ENCODE results near the gene NTPCR.

Gene NTPCR

DNA sequence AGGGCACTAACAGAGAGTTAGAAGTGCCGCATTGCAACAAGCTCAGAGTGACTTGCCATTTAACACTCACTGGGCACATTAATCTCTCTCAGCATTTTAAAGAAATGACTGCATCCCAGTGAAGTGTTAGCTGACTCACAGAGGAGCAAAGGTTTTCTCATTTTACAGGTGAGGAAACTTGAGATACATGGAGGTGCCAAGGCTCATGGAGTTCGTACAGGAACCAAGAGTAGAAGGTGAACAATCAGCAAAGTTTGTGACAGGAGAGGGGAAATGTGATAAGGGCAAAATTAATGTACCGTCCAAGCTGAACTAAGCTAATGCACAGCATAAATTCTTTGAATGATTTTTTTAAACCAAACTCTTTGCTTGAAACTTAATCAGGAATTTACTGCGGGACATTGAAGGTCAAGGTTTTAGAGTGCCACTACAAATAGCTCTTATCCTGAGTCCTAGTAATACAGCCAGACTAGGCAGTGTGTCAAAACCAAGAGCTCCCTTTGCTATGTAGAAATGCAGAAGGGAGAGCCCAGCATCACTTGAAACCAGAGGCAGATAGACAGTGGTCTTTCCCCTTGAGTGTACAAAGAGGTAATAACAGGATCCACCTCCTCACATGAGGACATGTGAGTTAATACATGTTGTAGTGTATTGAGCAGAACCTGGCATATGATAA lies 22.4 kb upstream of the NTPCR start:
- DNase-seq = no peak

DNA sequence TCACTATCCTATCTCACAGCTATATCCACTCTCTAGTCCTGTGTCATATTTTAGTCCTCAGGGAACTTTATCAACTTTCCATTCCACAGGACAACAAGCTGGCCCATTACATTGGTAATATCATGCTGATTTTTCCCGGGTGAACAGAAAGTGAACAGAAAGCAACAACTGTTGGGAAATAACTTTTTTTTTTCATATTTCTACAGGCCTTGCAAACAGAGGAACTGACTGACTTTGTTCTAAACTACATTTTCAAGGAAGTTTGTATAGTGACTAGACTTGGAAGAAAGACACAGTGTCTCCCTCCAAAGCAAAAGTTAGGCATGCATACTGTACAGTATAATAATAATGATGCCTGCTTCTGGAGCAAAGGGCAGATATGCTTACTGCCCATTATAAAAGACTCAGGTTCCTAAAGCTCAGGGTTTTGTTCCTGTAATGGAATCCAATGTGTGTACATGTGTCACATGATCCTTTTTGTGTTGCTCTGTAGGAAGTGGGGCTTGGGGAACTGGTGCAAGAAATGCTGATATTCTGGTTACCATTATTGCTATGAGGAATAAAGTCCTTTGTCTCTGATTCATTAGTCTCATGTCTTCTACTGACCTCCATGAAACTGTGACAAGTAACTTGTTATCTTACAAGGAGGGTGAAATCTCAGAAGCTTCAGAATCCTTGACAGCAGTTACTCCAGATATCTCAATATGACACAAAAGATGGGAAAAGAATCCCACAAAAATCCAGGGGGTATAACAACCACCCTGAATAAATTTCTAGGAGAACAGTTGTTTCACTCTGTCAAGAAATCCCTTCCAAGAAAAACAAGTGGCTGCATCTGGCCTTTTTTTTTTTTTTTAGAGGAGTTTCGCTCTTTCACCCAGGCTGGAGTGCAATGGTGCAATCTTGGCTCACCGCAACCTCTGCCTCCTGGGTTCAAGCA lies 17.7 kb upstream of the NTPCR start:
- no peak for DNase-seq

DNA sequence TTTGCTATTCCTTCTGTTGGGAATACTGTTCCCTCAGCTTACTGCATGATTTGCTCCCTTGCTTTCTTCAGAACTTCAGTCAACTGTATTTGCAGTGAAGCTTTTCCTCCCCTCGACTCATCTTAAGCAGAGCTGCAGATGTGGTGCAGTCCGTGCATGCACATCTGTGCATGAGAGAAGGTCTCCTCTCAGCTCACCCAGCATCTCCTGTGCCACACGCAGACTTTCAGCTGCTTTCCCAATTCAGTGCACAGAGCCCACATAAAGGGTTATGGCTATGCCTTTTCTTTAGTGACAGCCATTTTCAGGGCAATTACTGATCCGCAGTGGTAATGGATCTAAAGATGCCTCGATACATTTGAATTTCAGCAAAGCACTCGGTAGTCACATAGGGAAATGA lies 13.5 kb upstream of the NTPCR start:
- DNase-seq = no peak

DNA sequence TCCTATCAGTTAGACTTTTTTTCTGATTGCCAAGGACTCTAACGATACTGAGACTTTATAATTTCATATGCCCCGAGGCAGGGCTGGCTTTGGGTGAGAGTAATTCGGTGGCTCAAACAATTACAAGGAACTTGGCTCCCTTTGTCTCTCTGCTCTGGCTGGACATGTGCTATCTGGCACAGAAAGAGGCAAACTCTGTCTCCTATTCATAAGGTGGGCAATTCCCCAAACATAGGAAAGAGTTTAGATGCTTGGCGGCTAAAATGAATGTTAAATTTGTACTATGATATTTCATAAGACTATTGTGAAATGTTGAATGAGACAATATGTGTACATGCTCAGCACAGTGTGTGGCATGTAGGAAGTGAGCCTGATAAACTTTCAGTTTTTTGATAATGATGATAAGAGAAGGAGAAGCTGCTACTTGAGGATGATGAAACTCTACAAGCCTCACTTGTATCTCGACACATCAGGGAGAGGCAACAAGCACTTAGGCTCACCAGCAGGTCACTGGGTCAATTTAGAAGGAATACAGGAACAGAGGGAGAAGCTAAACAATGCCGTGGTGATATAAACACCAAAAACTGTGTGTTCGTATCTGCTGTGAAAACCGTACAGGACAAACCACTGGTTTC lies 12.6 kb upstream of the NTPCR start:
- DNase-seq = no peak

DNA sequence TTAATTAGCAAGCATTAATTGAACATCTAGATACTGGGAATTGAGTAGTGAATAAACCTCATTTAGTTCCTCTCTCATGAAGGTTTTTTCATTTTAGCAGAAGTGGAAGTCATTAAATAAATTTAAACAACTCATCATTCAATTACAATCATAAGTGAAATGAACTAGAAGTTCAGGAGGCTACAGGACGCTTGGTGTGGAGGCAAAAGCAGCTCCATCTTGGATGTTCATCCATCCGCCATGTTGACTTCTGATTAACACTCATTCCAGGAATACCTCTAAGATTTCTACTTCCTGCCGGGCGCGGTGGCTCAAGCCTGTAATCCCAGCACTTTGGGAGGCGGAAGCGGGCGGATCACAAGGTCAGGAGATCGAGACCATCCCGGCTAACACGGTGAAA lies 11.5 kb upstream of the NTPCR start:
- DNase-seq = no peak

DNA sequence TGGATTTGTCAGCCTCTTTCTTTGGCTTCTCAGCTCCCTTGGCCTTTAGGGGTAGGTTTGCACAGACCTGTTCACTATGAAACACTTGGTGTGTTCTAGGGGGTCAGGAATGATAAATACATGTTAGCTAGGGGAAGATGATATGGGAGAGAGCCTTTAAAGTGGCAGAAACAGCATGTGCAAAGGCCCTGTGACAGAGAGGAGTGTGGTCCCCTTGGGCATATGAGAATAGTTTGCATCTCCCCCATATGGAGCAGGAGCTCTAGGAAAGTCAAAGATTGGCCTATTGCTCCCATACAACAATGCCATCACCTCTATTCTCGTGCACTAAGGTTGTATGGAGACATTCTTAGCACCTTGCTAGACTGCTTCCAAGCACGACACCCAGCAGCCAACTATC lies 10.7 kb upstream of the NTPCR start:
- no peak for DNase-seq

DNA sequence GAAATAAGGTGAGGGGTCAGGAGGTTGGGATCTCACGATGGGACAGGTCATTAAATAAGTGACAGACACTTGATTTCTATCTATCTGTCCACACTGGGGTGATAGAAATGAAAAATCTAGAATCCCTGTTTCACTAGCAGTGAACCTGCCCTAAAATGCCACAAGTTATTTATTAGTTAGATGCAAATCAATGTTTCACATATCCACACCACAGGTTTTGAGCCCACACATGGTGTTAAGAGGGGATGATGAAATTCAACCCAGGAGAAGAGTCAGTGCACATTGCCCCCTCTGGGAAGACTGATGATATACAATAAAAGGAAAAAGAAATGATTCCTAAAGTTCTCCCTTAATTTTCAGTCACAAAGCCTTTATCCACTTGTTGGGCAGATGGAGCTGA lies 10.1 kb upstream of the NTPCR start:
- no peak for DNase-seq

DNA sequence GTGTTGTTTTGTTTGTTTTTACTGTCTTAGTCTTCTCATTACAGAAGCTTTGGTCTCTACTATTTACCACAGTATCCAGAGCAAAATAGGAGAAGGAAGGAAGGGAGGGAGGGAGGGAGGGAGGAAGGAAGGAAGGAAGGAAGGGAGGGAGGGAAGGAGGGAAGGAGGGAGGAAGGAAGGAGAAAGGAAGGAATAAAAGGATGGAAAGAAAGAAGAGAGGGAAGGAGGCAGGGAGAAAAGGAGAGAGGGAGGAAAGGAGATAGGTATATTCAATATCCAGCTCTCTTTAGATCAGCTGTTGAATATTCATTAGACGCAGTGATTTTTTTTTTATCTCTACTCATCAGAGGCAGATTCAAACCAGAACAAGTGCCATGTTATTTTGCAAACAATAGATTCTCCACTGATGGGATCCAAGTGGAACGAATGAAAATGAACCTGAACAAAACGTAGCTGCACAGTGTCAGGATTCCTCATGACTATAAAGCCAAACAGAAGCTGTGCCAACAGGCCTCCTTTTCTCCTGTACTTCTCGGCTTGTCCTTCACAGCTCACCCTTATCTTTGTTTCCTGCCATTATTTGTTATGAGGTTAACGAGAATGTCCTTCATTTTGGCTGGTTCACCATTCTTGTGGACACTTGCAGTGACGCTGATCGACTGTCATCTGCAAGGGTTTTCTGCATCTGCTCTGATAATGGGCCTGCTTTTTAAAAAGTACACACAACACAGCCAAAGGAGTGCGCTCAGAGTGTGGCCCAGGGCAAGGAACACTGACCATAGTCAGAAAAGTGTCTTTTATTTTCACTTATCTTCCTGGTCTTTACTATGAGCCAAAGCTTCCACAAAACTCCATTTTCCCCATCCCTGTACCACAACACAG lies 7.8 kb upstream of the NTPCR start:
- DNase-seq = no peak

DNA sequence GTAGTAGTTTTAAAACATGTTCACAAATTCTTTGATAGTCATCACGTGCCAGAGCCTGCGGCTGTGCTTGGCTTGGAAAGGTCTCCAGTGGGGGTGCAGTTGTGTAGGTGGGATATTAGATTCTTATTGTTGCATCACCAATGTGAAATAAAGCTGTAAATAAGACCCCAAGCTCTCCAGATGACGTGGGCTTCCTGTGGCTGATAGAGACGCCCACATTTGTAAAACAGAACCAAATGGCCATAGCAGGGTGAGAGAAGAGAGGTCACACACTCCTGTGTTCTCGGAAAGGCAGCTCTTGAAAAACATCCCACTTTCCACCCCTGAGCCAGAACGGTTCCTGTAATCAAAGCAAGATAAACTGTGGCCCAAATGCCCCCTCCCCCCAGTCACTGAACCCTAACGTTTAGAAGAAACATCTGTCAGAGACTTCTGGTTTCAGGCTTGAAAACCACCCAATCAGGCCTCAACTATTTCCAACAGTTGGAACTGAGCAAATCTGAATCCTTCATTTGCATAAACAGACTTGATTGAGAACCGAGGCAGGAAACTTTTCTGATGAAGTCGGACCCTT lies 6.6 kb upstream of the NTPCR start:
- no peak for DNase-seq

DNA sequence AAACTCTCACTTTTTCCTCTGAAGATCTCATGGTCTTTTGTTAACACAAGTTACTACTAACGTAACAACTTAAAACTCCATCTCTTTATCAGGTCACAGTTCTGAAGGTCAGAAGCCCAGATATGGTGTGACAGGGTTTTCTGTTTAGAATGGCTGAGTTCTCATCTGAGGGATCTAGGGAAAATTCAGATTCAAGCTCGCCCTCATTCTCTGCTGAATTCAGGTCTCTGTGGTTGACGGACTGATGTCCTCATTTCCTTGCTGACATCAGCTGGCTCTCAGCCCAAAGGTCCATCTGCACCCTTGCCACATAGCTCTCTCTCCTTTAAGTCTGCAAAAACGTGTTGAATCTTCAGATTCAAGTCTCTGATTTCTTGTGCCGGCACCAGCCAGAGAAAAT lies 6.1 kb upstream of the NTPCR start:
- no peak for DNase-seq

DNA sequence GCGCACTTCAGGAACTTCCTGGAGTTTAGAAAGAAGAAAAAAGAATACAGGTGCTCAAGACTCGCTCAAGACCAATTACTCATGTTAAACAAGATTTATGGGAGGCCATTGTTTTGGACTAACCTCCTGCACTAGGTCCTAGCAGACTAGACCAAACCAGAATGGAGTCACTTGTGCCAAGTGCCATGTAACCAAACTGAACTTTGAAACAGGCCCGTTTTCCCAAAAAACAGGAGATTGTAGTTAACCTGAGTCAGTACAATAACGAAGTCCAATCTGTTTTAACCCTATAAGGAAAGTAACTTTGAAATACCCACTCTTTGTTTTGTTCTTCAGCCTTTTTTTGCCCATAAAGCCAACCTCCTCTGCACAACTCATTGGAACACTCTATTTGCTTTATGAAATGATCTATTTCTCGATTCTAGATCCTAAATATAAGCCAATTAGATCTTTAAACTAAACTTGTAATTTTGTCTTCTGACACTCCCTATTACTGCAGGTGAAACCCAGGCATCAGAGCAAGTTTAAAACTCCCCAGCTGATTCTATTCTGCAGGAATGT lies 695 bp upstream of the NTPCR start:
- no peak for DNase-seq

DNA sequence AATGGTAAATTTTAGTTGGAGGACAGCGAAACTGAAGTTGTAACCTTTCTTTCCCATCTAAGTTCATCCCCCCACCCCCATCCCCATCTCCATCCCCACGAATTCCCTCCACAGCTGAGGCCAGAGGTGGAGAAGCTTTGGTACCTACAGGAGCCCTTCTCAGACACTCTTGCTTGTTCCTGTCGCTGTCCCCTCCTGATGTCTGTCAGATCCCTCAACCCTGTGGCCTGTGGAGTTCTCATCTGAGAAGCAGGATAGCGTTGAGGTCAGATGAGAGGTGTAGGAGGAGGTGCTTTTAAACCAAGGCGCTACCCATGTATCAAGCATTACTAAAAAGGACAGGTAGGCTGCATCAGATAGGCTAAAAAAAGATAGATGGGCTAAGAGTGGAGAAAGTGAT lies 769 bp downstream of the NTPCR start:
- DNase-seq = no peak

DNA sequence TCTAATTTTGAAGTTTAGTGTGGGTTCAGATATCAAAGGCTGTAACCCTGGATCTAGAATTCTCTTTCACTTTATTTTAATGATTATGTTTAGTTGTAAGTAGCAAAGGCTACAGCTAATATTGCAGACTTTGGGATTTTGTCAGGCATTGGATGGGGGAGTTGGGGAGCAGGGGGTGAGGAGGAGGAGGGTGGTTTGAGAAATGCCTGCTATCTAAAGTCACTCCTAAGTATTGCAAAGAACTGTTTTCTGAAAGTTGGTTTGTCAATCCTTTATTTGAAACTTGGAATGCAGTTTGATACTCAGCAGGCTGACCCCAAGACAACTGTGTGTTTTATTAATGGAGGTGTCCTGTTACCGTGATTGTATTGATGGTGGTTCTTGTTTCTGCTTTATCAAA lies 1.2 kb downstream of the NTPCR start:
- DNase-seq = no peak

DNA sequence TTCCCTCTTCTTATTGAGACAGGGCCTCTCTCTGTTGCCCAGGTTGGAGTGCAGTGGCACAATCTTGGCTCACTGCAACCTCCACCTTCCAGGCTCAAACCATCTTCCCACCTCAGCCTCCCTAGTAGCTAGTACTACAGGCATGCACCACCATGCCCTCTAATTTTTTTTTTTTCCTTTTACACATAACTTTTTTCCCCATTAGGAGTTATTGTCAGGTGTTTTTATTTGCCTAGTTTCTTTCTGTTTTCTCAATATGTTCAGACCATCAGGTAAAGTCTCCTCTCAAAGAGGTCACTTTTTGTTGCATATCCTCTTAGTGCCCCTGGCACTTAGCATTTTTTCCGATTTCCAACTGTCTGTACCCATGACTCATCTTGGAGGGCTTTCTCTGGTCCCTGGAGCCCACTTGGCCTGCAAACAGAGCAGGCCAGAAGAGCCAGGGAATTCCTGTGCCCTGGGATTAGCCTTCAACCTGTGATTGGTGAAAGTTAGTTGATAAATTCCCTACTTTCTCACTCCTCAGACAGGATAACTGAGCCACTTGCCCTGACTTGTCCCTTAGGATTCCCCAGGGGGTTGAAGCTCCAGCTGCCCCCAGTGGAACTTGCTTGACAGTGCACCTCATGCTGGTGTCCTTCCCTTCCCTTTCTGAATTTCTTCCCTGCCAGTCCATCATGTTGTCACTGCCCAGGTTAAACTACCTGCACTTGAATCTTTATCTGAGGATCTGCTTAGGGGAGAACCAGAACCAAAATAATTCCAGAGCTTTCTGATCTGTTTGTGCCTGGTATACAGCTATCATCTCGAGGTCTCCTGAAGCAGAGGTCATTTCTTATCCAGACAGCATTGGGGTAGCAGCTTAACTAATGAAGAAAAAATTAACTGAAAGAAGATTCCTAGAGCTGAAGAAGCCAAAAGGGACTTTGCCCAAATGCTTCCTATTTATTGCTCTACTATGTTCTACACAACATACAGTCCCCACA lies 2.4 kb downstream of the NTPCR start:
- peak; percentile 23 to 44 for DNase-seq

DNA sequence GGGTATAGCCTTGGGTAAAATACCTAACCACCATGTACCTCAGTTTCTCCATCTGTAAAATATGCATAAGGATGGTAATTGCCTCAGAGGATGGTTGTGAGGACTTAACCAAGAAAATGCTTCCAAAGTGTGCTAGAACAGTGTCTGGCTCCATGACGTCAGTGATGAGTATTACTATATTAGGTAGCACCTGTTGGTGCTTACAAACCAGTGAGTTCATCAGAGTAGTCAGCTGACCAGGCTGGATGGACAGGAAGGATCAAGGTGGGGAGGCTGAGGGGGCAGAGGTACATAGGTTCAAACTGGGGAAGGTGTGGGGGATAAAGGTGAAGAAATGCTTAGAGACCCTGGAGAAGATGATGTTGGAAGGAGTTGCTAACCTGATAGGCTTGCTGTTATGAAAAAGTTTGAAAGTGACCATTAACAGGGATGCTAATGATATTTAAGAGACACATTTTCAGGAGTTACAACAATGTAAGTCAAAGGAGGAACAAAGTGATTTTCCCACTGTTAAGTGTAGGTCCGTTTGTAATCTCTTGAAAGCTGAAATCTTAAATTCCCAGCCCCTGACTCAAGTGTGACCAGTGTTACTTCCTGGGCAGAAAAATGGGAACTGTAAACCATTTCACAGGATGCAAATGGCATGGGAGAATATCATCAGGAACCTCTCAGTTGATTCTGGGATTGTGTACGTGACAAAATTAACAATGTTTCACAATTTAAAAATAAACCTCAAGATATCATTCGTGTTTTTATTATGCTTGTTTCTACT lies 4.4 kb downstream of the NTPCR start:
- DNase-seq = no peak

DNA sequence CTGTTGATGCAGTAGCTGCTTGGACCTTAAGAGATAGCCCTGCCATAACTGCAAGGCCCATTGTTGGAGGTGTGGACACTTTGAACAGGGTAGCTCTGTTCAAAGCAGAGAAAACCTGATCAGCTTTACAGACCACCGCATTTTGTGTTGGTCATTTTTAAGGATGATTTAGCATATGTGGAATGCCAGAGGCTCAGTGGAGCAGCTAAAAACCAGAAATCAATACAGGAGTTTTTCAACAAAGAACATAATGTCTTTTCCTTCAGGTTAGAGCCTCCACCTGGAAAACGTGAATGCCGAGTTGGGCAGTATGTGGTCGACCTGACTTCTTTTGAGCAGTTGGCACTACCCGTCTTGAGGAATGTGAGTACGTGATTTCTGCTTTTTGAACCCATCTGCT lies 5.7 kb downstream of the NTPCR start:
- DNase-seq = no peak

DNA sequence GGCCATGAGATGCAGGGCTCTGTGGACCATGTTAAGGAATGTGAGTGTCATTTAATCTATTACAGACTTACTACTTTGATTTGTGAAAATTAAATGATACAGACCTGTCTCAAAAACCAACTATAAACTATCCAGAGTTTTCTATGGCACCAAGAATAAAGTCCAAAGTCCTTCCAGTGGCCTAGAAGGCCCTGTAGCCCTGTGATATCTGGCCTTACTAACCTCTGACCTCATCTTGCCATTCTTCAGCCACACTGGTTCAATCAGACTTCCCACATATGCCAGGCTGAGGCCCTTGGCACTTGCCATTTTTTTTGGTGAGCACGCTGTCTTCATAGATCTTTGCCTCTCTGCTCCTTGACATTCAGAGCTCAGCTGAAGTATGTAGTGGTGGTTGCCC lies 7.7 kb downstream of the NTPCR start:
- no peak for DNase-seq

DNA sequence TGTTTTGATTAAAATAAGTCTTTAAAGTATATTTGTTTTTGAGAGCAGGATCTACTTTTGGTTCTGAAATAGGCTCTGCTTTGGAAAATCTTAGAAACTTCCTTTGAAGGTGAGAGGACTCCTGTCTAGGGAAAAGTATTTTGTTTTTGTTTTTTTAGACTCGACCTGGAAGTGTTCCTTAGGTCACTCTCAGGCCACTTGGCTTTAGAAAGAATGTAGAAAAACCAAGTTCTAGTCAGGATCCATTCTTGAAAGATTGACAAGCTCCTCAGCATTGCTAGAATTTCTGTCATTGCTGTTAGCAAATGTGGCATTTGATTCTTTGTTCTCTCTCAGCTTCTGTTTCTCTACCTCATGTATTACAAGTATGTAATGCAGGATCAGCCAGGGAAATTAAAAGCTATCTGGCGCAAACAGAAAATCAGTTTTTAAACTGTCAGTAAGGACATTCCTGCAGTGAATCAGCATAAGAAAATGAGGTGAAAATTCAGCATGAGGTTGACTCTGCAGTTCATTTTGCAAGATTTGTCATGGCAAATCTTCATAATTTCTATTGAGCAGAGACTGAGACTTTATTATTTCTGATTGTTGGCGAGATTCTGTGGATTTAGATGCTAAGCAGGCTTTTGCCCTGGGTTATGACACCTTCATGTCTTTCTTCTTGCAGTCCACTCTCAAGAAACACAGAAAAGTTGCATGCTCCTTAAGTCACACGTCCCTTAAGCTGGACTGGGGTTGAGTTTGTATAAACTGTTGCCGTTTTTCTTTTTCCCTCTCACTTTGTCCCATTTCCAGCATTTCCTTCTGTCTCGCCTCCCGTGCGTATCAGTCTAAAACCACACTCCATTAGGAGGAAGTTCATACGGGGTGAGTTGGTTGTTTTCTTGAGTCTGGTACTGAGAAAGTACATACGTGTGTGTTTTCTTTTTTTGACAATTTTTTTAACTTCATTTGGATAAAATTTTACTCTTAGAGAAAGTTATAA lies 12.6 kb downstream of the NTPCR start:
- no peak for DNase-seq

DNA sequence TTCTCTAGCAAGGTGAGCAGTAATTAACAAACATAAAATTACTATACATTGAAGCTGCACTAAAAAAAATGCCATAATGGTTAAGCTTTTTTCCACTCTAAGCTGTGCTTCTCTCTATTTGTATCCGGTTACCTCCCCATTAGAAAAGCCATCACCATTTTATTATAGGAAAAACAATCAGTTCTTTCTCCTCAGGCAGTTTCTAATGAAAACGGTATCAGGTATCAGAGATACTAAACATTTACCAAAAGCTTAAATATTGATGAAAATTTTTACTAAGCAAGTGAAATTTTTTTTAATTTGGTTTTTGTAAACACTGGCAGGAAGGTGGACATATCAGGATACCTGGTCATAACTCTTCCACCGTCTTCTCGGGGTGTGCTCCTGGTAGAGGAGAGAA lies 14.2 kb downstream of the NTPCR start:
- DNase-seq = no peak

All from NCI-H1930 (cell line).